ENCODE data around the gene TAF4B.

Gene TAF4B

GRCh38 chr18:26226229-26227050, at the start of gene TAF4B:
TAF4B (plus strand) TSS chr18:26226445; CDS start chr18:26226934, 489 bp downstream.
- Histone ChIP-seq H3K4me3 (ENCODE audit: low read depth, low read length) (peak within 1 kb of the TSS; percentile 89), H3K4me1 (ENCODE audit: control insufficient read depth, insufficient read depth, low read length) (peaks cover 6% of the 10 kb centered on the region; the same call in 1 of the 2 replicates), H3K36me3 (ENCODE audit: control insufficient read depth in 2 of 2, insufficient read depth in 1 of 2, low read length in 2 of 2) (no peaks in the 10 kb centered on the region), H3K9me3 (ENCODE audit: control insufficient read depth, insufficient read depth, low read depth, low read length) (no peaks in the 10 kb centered on the region), H3K27ac (ENCODE audit: extremely low read depth, low read depth, low read length) (peak within 1 kb of the TSS; percentile 71; the same call in 1 of the 2 replicates)
- CTCF ChIA-PET, result interaction anchor here (0.5 to 0.7 kb wide), 3 partner anchors 23 to 337 kb away, joined by 3 to 4 read pairs (median 3); no protein-coding TSS in a partner anchor
- POLR2A ChIA-PET, result interaction anchor here (0.6 to 1.4 kb wide), 4 partner anchors 9 to 322 kb away, joined by 3 to 7 read pairs (median 4); partner anchors contain the start of gene KCTD1
- no peak for TF ChIP-seq ZNF112 (tag by site-specific recombination; IDR thresholded peaks at IDR 0.05)
- TF ChIP-seq ZNF214 (tag by site-specific recombination; IDR thresholded peaks at IDR 0.05; ENCODE audit: borderline replicate concordance), result no peak
- TF ChIP-seq ZNF248 (tag by site-specific recombination; IDR thresholded peaks at IDR 0.05), result 0 out of 2 replicates have a peak, but pooled peaks have one; percentile 12
- TF ChIP-seq KLF9 (tag by site-specific recombination; IDR thresholded peaks at IDR 0.05; ENCODE audit: low read depth), result 0 out of 2 replicates have a peak, but pooled peaks have one; percentile 35
- no peak for TF ChIP-seq ZNF350 (tag by site-specific recombination; IDR thresholded peaks at IDR 0.05)
- no peak for TF ChIP-seq MZF1 (tag by site-specific recombination; IDR thresholded peaks at IDR 0.05; ENCODE audit: borderline replicate concordance)
- no peak for TF ChIP-seq ZNF274 (IDR thresholded peaks at IDR 0.05; ENCODE audit: low read length)
- TF ChIP-seq ZNF274 (tag by site-specific recombination; IDR thresholded peaks at IDR 0.05; ENCODE audit: borderline replicate concordance), result no peak
- peak; percentile 36; the same call in 1 of the 2 replicates for TF ChIP-seq ZNF398 (tag by site-specific recombination; IDR thresholded peaks at IDR 0.05)
- TF ChIP-seq ZNF768 (tag by site-specific recombination; IDR thresholded peaks at IDR 0.05), result no peak
- peak; percentile 90 for TF ChIP-seq GLIS1 (tag by site-specific recombination; IDR thresholded peaks at IDR 0.05)
- peak; percentile 68 for TF ChIP-seq KLF16 (tag by site-specific recombination; IDR thresholded peaks at IDR 0.05)
- no peak for TF ChIP-seq ZNF335 (tag by site-specific recombination; conservative IDR thresholded peaks at IDR 0.05)
- TF ChIP-seq ZFP37 (tag by site-specific recombination; IDR thresholded peaks at IDR 0.05), result peak; percentile 87
- no peak for TF ChIP-seq ZNF148 (tag by site-specific recombination; IDR thresholded peaks at IDR 0.05; ENCODE audit: borderline replicate concordance)
- no peak for TF ChIP-seq ZNF561 (tag by site-specific recombination; IDR thresholded peaks at IDR 0.05; ENCODE audit: borderline replicate concordance)
- TF ChIP-seq, protein P1, sequence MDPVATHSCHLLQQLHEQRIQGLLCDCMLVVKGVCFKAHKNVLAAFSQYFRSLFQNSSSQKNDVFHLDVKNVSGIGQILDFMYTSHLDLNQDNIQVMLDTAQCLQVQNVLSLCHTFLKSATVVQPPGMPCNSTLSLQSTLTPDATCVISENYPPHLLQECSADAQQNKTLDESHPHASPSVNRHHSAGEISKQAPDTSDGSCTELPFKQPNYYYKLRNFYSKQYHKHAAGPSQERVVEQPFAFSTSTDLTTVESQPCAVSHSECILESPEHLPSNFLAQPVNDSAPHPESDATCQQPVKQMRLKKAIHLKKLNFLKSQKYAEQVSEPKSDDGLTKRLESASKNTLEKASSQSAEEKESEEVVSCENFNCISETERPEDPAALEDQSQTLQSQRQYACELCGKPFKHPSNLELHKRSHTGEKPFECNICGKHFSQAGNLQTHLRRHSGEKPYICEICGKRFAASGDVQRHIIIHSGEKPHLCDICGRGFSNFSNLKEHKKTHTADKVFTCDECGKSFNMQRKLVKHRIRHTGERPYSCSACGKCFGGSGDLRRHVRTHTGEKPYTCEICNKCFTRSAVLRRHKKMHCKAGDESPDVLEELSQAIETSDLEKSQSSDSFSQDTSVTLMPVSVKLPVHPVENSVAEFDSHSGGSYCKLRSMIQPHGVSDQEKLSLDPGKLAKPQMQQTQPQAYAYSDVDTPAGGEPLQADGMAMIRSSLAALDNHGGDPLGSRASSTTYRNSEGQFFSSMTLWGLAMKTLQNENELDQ (tag by site-specific recombination; IDR thresholded peaks at IDR 0.05; ENCODE audit: low read depth), result no peak
- TF ChIP-seq ZNF600 (tag by site-specific recombination; IDR thresholded peaks at IDR 0.05), result peak; percentile 52
- no peak for TF ChIP-seq ZNF19 (tag by site-specific recombination; IDR thresholded peaks at IDR 0.05; ENCODE audit: low read depth)
- TF ChIP-seq ZNF121 (tag by site-specific recombination; IDR thresholded peaks at IDR 0.05), result no peak
- no peak for TF ChIP-seq ZNF529 (tag by site-specific recombination; IDR thresholded peaks at IDR 0.05; ENCODE audit: insufficient replicate concordance)
- peak; percentile 85 for TF ChIP-seq ZNF501 (tag by site-specific recombination; IDR thresholded peaks at IDR 0.05)
- no peak for TF ChIP-seq ZNF670 (tag by site-specific recombination; IDR thresholded peaks at IDR 0.05; ENCODE audit: low read depth)
- TF ChIP-seq ZBTB7A (tag by site-specific recombination; IDR thresholded peaks at IDR 0.05; ENCODE audit: low read depth), result no peak
- no peak for TF ChIP-seq GFI1B (tag by site-specific recombination; IDR thresholded peaks at IDR 0.05)
- no peak for TF ChIP-seq ZNF560 (tag by site-specific recombination; IDR thresholded peaks at IDR 0.05; ENCODE audit: borderline replicate concordance)
- TF ChIP-seq ZNF621 (tag by site-specific recombination; IDR thresholded peaks at IDR 0.05), result no peak
- TF ChIP-seq, protein P2, sequence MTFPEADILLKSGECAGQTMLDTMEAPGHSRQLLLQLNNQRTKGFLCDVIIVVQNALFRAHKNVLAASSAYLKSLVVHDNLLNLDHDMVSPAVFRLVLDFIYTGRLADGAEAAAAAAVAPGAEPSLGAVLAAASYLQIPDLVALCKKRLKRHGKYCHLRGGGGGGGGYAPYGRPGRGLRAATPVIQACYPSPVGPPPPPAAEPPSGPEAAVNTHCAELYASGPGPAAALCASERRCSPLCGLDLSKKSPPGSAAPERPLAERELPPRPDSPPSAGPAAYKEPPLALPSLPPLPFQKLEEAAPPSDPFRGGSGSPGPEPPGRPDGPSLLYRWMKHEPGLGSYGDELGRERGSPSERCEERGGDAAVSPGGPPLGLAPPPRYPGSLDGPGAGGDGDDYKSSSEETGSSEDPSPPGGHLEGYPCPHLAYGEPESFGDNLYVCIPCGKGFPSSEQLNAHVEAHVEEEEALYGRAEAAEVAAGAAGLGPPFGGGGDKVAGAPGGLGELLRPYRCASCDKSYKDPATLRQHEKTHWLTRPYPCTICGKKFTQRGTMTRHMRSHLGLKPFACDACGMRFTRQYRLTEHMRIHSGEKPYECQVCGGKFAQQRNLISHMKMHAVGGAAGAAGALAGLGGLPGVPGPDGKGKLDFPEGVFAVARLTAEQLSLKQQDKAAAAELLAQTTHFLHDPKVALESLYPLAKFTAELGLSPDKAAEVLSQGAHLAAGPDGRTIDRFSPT (tag by site-specific recombination; IDR thresholded peaks at IDR 0.05), result peak; percentile 93
- TF ChIP-seq ZNF366 (tag by site-specific recombination; conservative IDR thresholded peaks at IDR 0.05), result no peak

Measured in HEK293 (cell line).